Tibial artery (tissue), 4 donors: ENCODE results near the gene SLCO3A1.

Experiments
- DNase-seq, 2 donors: peaks; one replicate each; pipeline ENCODE4 v3.0.0-alpha.2; 2019
- H3K27ac ChIP-seq, 2 donors: fragments of 200-600 bp; sonication (generic) in 1 of 2; 1 replicate in 1 of 2; 2 replicates in 1 of 2; pipeline ENCODE4 v1.5.1; 2018 to 2019; ENCODE audit warnings: mild to moderate bottlenecking in 1 of 2
- H3K27me3 ChIP-seq, 2 donors: fragments of 200-600 bp; sonication (generic) in 1 of 2; one replicate each; pipeline versions ENCODE4 v1.5.1 to v1.6.0; 2016 to 2019
- H3K36me3 ChIP-seq, 3 donors: fragments of 200-600 bp; sonication (generic) in 2 of 3; one replicate each; pipeline ENCODE4 v1.5.1; 2016 to 2019; ENCODE audit warnings: mild to moderate bottlenecking in 2 of 3
- H3K4me1 ChIP-seq, 4 donors: fragments of 200-600 bp; sonication (generic) in 2 of 4; 1 replicate in 3 of 4; 2 replicates in 1 of 4; pipeline ENCODE4 v1.5.1; 2016 to 2019
- H3K4me3 ChIP-seq, 2 donors: fragments of 200-600 bp; sonication (generic) in 1 of 2; 1 replicate in 1 of 2; 2 replicates in 1 of 2; pipeline ENCODE4 v1.5.1; 2018 to 2019; ENCODE audit warnings: mild to moderate bottlenecking in 2 of 2
- H3K9me3 ChIP-seq, 3 donors: fragments of 200-600 bp; sonication (generic) in 1 of 3; one replicate each; pipeline ENCODE4 v1.5.1; 2016 to 2019
- intact Hi-C: fragments of 100-400 bp; cut with DNase I; formaldehyde crosslinking; loops from one replicate; pipeline ENCODE4 v1.15.0; 2023; ENCODE audit warnings: low total_unique reads
- TF ChIP-seq, protein P1 (sequence below), 2 experiments: fragments of 200-600 bp in 1 of 2; fragments of 450-650 bp in 1 of 2; IDR thresholded peaks; one replicate each; pipeline ENCODE4 v1.5.1; 2017 to 2019; ENCODE audit warnings: antibody characterized with exemption in 2 of 2, mild to moderate bottlenecking in 1 of 2, moderate library complexity in 1 of 2

The SLCO3A1 gene

DNA sequence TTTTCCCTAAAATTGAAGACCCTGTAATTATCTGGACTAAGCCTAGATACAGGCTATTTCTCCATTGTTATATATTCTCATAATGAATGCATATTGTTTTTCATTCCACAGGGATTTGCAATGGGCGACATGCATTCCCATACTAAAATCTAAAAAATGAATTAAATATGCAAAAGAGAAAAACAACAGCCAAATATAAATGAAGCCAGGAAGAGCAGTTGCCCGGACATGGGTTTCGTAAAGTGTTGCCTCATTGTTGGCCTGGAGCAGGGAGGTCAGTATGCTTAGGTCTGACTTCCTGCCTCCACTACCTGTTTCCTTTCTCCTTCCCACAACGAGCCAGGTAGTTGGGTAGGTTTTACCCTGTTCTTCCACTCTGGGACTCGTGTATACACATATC lies 27.1 kb upstream of the SLCO3A1 start:
- intact Hi-C loops = no loop called here
- Histone ChIP-seq H3K27ac (no peak overlapping the region), H3K27me3 (peaks cover 0 to 3% of the 10 kb centered on the region in 2 donors), H3K9me3 (no peaks in the 10 kb centered on the region), H3K4me1 (no peaks in the 10 kb centered on the region), H3K4me3 (no peak overlapping the region), H3K36me3 (no peaks in the 10 kb centered on the region)
- TF ChIP-seq, protein P1, sequence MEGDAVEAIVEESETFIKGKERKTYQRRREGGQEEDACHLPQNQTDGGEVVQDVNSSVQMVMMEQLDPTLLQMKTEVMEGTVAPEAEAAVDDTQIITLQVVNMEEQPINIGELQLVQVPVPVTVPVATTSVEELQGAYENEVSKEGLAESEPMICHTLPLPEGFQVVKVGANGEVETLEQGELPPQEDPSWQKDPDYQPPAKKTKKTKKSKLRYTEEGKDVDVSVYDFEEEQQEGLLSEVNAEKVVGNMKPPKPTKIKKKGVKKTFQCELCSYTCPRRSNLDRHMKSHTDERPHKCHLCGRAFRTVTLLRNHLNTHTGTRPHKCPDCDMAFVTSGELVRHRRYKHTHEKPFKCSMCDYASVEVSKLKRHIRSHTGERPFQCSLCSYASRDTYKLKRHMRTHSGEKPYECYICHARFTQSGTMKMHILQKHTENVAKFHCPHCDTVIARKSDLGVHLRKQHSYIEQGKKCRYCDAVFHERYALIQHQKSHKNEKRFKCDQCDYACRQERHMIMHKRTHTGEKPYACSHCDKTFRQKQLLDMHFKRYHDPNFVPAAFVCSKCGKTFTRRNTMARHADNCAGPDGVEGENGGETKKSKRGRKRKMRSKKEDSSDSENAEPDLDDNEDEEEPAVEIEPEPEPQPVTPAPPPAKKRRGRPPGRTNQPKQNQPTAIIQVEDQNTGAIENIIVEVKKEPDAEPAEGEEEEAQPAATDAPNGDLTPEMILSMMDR (IDR thresholded peaks at IDR 0.05) = no peak
- no peak for DNase-seq

DNA sequence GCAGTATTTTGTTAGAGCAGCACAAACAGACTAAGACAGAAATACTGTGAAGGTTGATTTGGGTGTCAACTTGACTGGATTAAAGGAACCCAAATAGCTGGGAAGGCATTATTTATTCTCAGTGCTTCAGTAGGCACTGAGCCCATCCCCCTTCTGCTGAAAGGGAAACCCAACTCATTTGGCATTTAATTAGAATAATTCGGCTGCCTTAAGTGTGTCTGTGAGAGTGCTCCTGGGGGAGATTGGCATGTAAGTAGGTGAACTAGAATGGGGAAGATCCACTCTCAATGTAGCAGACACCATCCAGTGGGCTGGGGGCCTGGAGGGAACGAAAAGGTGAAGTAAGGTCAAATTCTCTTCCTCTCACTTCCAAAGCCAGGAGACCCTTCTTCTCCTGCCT lies 20.5 kb upstream of the SLCO3A1 start:
- no peak for DNase-seq
- TF ChIP-seq, protein P1 (IDR thresholded peaks at IDR 0.05) = no peak
- intact Hi-C loops = no loop called here
- Histone ChIP-seq H3K36me3 (no peaks in the 10 kb centered on the region), H3K27ac (no peak overlapping the region), H3K4me1 (no peaks in the 10 kb centered on the region), H3K9me3 (no peaks in the 10 kb centered on the region), H3K27me3 (peaks cover 0 to 7% of the 10 kb centered on the region in 2 donors), H3K4me3 (no peak overlapping the region)

DNA sequence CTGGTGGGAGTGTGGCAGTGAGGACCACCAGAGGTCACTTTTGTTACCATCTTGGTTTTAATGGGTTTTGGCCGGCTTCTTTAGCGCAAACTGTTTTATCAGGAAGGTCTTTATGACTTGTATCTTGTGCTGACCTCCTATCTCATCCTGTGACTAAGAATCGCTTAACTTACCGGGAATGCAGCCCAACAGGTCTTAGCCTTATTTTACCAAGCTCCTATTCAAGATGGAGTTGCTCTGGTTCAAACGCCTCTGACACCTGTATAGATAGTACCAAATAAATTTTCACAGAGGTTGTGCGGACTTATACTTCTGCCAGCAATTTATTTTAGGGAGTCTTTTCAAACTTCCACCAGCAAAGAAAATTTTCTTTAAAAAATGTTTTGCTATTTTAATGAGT lies 13.6 kb upstream of the SLCO3A1 start:
- no peaks in the 10 kb centered on the region for H3K36me3 ChIP-seq
- intact Hi-C loops = loop anchor here (10.0 kb wide), 1 partner anchor 535 kb away; no protein-coding TSS in a partner anchor
- H3K4me1 ChIP-seq = no peaks in the 10 kb centered on the region
- peaks cover 0 to 4% of the 10 kb centered on the region in 2 donors for H3K27me3 ChIP-seq
- no peaks in the 10 kb centered on the region for H3K9me3 ChIP-seq
- TF ChIP-seq, protein P1 (IDR thresholded peaks at IDR 0.05) = no peak
- H3K4me3 ChIP-seq = no peak overlapping the region
- H3K27ac ChIP-seq = no peak overlapping the region
- DNase-seq = no peak

DNA sequence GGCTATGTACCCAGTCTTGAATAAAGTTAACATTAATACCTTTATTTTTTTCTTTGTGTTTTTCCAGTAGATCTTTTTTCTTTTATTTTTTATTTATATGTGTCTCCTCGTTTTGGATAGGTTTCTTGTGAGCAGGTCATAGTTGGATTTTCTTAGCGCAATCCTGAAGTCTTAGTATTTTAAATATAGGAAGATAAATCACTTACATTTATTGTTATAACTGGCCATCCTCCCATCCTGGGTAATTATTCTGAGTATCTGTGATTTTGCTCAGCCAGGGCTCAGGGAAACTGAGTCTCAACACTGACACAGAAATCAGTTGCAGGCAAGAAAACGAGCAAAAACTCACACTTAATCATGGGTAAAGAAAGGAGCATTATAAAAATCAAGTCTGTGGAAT lies 11.6 kb upstream of the SLCO3A1 start:
- peaks cover 0 to 4% of the 10 kb centered on the region in 2 donors for H3K27me3 ChIP-seq
- H3K36me3 ChIP-seq = no peaks in the 10 kb centered on the region
- TF ChIP-seq, protein P1 (IDR thresholded peaks at IDR 0.05) = no peak
- intact Hi-C loops = loop anchor here (10.0 kb wide), 1 partner anchor 537 kb away; no protein-coding TSS in a partner anchor
- no peaks in the 10 kb centered on the region for H3K9me3 ChIP-seq
- no peak overlapping the region for H3K4me3 ChIP-seq
- H3K27ac ChIP-seq = no peak overlapping the region
- H3K4me1 ChIP-seq = no peaks in the 10 kb centered on the region
- no peak for DNase-seq

DNA sequence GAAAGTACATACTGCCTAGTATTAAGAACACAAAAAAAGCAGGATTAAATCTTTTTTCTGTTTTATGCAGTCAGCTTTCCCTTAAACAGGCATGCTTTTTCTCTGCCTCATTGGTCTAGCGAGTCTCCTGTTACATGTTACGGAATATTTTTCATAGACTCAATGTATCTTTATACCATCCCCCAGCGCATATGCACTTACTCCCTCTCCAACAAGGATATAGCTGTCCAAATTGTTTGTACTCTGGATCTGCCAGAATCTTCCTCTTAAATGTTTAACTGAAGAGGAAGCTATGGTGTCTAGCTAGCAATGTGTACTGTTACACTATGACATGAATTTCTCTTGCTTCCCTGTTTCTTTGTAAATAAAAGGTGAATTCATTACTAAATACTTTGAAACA lies 9.2 kb upstream of the SLCO3A1 start:
- no peak for DNase-seq
- no peaks in the 10 kb centered on the region for H3K9me3 ChIP-seq
- H3K27me3 ChIP-seq = no peaks in the 10 kb centered on the region
- intact Hi-C loops = loop anchor here (2.0 to 10.0 kb wide), 2 partner anchors 24 to 540 kb away; no protein-coding TSS in a partner anchor
- no peaks in the 10 kb centered on the region for H3K36me3 ChIP-seq
- TF ChIP-seq, protein P1 (IDR thresholded peaks at IDR 0.05) = no peak
- no peak overlapping the region for H3K4me3 ChIP-seq
- H3K27ac ChIP-seq = no peak overlapping the region
- no peaks in the 10 kb centered on the region for H3K4me1 ChIP-seq

DNA sequence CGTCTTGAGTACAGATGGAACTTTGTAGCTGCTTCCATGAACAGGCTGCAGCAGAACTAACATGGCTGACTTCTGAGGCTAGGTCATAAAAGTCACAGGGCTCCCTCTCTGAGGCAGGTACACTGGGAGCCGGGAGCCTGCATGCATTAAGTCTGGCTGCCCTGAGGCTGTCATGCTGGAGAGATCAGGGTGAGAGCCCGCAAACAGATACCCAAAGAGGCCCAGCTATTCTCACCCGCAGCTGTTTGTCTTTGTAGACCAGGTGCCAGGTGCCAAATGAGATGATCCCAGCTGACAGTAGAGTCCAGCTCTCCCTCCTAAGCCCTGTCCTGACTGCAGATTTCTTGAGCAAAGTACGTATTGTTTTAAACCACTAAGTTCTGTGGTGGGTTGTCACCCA lies 8.6 kb upstream of the SLCO3A1 start:
- intact Hi-C loops = loop anchor here (2.0 to 10.0 kb wide), 2 partner anchors 24 to 540 kb away; no protein-coding TSS in a partner anchor
- no peak overlapping the region for H3K27ac ChIP-seq
- no peaks in the 10 kb centered on the region for H3K4me1 ChIP-seq
- no peaks in the 10 kb centered on the region for H3K9me3 ChIP-seq
- no peak for DNase-seq
- H3K27me3 ChIP-seq = no peaks in the 10 kb centered on the region
- TF ChIP-seq, protein P1 (IDR thresholded peaks at IDR 0.05) = no peak
- no peaks in the 10 kb centered on the region for H3K36me3 ChIP-seq
- no peak overlapping the region for H3K4me3 ChIP-seq
